Measurements from ENCODE around the gene AKR1C4.

AKR1C4 gene

DNA sequence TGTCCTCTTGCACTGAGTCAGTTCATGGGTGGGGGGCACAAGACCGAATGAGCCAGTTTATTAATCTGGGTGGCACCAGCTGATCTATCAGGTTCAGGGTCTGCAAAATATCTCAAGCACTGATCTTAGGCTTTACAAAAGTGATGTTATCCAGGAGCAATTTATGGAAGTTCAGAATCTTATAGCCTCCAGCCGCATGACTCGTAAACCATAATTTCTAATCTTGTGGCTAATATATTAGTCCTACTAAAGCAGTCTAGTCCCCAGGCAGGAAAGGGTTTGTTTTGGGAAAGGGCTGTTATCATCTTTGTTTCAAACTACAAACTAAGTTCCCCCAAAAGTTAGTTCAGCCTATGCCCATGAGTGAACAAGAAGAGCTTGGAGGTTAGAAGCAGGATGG, 45.6 kb upstream of the AKR1C4 start:
- TF ChIP-seq TAF1 (IDR thresholded peaks at IDR 0.05; ENCODE audit: low read depth) = no peak
- TF ChIP-seq ZBTB7A (IDR thresholded peaks at IDR 0.05; ENCODE audit: low read depth) = no peak
- TF ChIP-seq, protein P1, sequence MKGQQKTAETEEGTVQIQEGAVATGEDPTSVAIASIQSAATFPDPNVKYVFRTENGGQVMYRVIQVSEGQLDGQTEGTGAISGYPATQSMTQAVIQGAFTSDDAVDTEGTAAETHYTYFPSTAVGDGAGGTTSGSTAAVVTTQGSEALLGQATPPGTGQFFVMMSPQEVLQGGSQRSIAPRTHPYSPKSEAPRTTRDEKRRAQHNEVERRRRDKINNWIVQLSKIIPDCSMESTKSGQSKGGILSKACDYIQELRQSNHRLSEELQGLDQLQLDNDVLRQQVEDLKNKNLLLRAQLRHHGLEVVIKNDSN (IDR thresholded peaks at IDR 0.05) = no peak
- TF ChIP-seq FOXM1 (IDR thresholded peaks at IDR 0.05; ENCODE audit: borderline replicate concordance, low read depth) = no peak
- TF ChIP-seq RAD21 (IDR thresholded peaks at IDR 0.05; ENCODE audit: low read depth) = no peak
- no peak for TF ChIP-seq TCF12 (IDR thresholded peaks at IDR 0.05; ENCODE audit: low read depth)
- no peak for TF ChIP-seq EGR1 (IDR thresholded peaks at IDR 0.05)
- no peak for TF ChIP-seq YY1 (IDR thresholded peaks at IDR 0.05; ENCODE audit: low read depth)
- TF ChIP-seq CEBPB (IDR thresholded peaks at IDR 0.05) = no peak
- TF ChIP-seq, protein P2, sequence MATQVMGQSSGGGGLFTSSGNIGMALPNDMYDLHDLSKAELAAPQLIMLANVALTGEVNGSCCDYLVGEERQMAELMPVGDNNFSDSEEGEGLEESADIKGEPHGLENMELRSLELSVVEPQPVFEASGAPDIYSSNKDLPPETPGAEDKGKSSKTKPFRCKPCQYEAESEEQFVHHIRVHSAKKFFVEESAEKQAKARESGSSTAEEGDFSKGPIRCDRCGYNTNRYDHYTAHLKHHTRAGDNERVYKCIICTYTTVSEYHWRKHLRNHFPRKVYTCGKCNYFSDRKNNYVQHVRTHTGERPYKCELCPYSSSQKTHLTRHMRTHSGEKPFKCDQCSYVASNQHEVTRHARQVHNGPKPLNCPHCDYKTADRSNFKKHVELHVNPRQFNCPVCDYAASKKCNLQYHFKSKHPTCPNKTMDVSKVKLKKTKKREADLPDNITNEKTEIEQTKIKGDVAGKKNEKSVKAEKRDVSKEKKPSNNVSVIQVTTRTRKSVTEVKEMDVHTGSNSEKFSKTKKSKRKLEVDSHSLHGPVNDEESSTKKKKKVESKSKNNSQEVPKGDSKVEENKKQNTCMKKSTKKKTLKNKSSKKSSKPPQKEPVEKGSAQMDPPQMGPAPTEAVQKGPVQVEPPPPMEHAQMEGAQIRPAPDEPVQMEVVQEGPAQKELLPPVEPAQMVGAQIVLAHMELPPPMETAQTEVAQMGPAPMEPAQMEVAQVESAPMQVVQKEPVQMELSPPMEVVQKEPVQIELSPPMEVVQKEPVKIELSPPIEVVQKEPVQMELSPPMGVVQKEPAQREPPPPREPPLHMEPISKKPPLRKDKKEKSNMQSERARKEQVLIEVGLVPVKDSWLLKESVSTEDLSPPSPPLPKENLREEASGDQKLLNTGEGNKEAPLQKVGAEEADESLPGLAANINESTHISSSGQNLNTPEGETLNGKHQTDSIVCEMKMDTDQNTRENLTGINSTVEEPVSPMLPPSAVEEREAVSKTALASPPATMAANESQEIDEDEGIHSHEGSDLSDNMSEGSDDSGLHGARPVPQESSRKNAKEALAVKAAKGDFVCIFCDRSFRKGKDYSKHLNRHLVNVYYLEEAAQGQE (IDR thresholded peaks at IDR 0.05; ENCODE audit: low read depth) = no peak
- no peak for TF ChIP-seq CREB1 (IDR thresholded peaks at IDR 0.05; ENCODE audit: low read depth)

GRCh38 chr10:5155951-5156350, 40.7 kb upstream of the AKR1C4 start:
- TF ChIP-seq TEAD4 (IDR thresholded peaks at IDR 0.05) = no peak
- TF ChIP-seq, protein P2 (IDR thresholded peaks at IDR 0.05; ENCODE audit: low read depth) = no peak

- TF ChIP-seq TAF1 (IDR thresholded peaks at IDR 0.05; ENCODE audit: low read depth) (no peak), CREB1 (IDR thresholded peaks at IDR 0.05; ENCODE audit: low read depth) (no peak), TEAD4 (IDR thresholded peaks at IDR 0.05) (no peak), TCF12 (IDR thresholded peaks at IDR 0.05; ENCODE audit: low read depth) (no peak), EP300 (IDR thresholded peaks at IDR 0.05; ENCODE audit: borderline replicate concordance) (no peak), ZBTB7A (IDR thresholded peaks at IDR 0.05; ENCODE audit: low read depth) (no peak), NFIC (IDR thresholded peaks at IDR 0.05) (no peak)
- TF ChIP-seq, protein P2 (IDR thresholded peaks at IDR 0.05; ENCODE audit: low read depth) = no peak
- TF ChIP-seq, protein P3, sequence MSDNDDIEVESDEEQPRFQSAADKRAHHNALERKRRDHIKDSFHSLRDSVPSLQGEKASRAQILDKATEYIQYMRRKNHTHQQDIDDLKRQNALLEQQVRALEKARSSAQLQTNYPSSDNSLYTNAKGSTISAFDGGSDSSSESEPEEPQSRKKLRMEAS (IDR thresholded peaks at IDR 0.05) = no peak
- TF ChIP-seq, protein P1 (IDR thresholded peaks at IDR 0.05) = no peak
Observed at GRCh38 chr10:5157501-5157900, 39.1 kb upstream of the AKR1C4 start.

DNA sequence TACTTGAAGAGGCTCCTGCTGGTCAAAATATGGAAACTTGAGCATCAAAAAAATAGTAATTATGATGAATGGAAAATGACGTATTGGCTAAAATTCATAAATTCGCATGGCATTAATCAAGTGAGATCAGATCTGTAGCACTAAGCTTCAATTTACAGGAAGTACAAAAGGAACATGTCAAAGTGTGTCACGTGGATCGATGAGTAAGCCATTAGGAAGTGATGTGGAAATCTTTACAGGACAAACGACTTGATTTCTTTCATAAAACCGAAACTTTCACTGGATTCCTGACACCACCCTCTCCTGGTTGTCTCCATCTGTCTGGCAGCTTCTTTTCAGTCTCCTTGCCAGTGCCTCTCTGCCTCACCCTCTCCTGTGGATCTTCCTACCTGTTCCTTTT, 37.5 kb upstream of the AKR1C4 start:
- no peak for TF ChIP-seq CREB1 (IDR thresholded peaks at IDR 0.05; ENCODE audit: low read depth)
- no peak for TF ChIP-seq EP300 (IDR thresholded peaks at IDR 0.05; ENCODE audit: borderline replicate concordance)
- no peak for TF ChIP-seq TCF12 (IDR thresholded peaks at IDR 0.05; ENCODE audit: low read depth)
- no peak for TF ChIP-seq TEAD4 (IDR thresholded peaks at IDR 0.05)
- TF ChIP-seq, protein P1 (IDR thresholded peaks at IDR 0.05) = no peak
- TF ChIP-seq FOXM1 (IDR thresholded peaks at IDR 0.05; ENCODE audit: borderline replicate concordance, low read depth) = no peak
- no peak for TF ChIP-seq ZBTB7A (IDR thresholded peaks at IDR 0.05; ENCODE audit: low read depth)
- no peak for TF ChIP-seq RAD21 (IDR thresholded peaks at IDR 0.05; ENCODE audit: low read depth)
- no peak for TF ChIP-seq NFIC (IDR thresholded peaks at IDR 0.05)
- no peak for TF ChIP-seq YY1 (IDR thresholded peaks at IDR 0.05; ENCODE audit: low read depth)
- TF ChIP-seq, protein P2 (IDR thresholded peaks at IDR 0.05; ENCODE audit: low read depth) = no peak

Data from Ishikawa (cell line).